Ramos (cell line): ENCODE measurements around the gene KBTBD7.

Experiments
- in situ Hi-C: fragments of 300-500 bp; cut with MboI; formaldehyde crosslinking; loops from one replicate; pipeline ENCODE4 v1.14.3; 2022; ENCODE audit warnings: low sequenced_read_pairs; ENCODE audit not compliant: unreplicated experiment

The KBTBD7 gene

GRCh38 chr13:41193919-41194824, at the start of gene KBTBD7:
KBTBD7 (minus strand) TSS chr13:41194569; CDS start chr13:41194257, 312 bp downstream.
- in situ Hi-C loops: loop anchor here (10.0 kb wide), 1 partner anchor 51 kb away; no protein-coding TSS in a partner anchor

- in situ Hi-C loops: loop anchor here (10.0 kb wide), 1 partner anchor 47 kb away; the partner anchor contains the start of gene KBTBD7
Measured at GRCh38 chr13:41241626-41242025, 47.3 kb upstream of the KBTBD7 start.

GRCh38 chr13:41236369-41236768, 42.0 kb upstream of the KBTBD7 start:
- in situ Hi-C loops: no loop called here

GRCh38 chr13:41232578-41233480, 38.5 kb upstream of the KBTBD7 start:
- in situ Hi-C loops: loop anchor here (5.0 kb wide), 1 partner anchor 161 kb away; no protein-coding TSS in a partner anchor

- in situ Hi-C loops: loop anchor here (5.0 kb wide), 1 partner anchor 159 kb away; no protein-coding TSS in a partner anchor
Measured at GRCh38 chr13:41231786-41232185, 37.4 kb upstream of the KBTBD7 start.

- in situ Hi-C loops: loop anchor here (5.0 kb wide), 1 partner anchor 159 kb away; no protein-coding TSS in a partner anchor
Measured at GRCh38 chr13:41231025-41231677, 36.8 kb upstream of the KBTBD7 start.

- in situ Hi-C loops: no loop called here
Measured at GRCh38 chr13:41229356-41229755, 35.0 kb upstream of the KBTBD7 start.

- in situ Hi-C loops: no loop called here
Measured at GRCh38 chr13:41224113-41225110, 30.0 kb upstream of the KBTBD7 start.

GRCh38 chr13:41222259-41222852, 28.0 kb upstream of the KBTBD7 start:
- in situ Hi-C loops: no loop called here

GRCh38 chr13:41220401-41220800, 26.0 kb upstream of the KBTBD7 start:
- in situ Hi-C loops: no loop called here

- in situ Hi-C loops: no loop called here
Measured at GRCh38 chr13:41216160-41216559, 21.8 kb upstream of the KBTBD7 start.

GRCh38 chr13:41213919-41214318, 19.6 kb upstream of the KBTBD7 start:
- in situ Hi-C loops: no loop called here

- in situ Hi-C loops: no loop called here
Measured at GRCh38 chr13:41213316-41213715, 18.9 kb upstream of the KBTBD7 start.

GRCh38 chr13:41212881-41213280, 18.5 kb upstream of the KBTBD7 start:
- in situ Hi-C loops: no loop called here

- in situ Hi-C loops: no loop called here
Measured at GRCh38 chr13:41211062-41211461, 16.7 kb upstream of the KBTBD7 start.

GRCh38 chr13:41206467-41206866, 12.1 kb upstream of the KBTBD7 start:
- in situ Hi-C loops: no loop called here

GRCh38 chr13:41203810-41204209, 9.4 kb upstream of the KBTBD7 start:
- in situ Hi-C loops: no loop called here

- in situ Hi-C loops: no loop called here
Measured at GRCh38 chr13:41200126-41200525, 5.8 kb upstream of the KBTBD7 start.
